HG03378 (cell line): ENCODE data around the gene NQO2.
"Not testable (repeated sequence)": the region's sequence is repeated elsewhere in the genome, so short reads cannot be mapped to it uniquely, and the experiment has no call there.

Source experiments
- ATAC-seq: cut with Tn5 transposase; IDR thresholded peaks from one replicate; pipeline ENCODE4 v1.9.1; 2021; ENCODE audit warnings: mild to moderate bottlenecking, moderate library complexity; ENCODE audit not compliant: unreplicated experiment

NQO2 gene

DNA sequence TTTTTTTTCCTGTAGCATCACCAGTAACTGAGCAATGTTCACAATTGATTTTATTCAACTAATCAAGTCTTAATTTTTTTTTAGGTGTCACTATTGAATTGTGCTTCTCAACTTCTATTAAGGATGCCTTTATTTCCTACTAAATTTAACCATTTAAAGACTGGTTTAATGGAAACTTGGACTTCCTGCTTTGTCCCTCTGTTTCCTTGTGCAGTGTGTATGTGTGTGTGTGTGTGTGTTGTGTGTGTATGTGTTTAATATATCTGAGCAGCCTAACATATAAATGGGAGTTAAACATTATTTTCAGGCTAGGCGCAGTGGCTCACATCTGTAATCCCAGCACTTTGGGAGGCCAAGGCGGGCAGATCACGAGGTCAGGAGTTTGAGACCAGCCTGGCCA, 30.1 kb upstream of the NQO2 start:
- ATAC-seq = no peak

DNA sequence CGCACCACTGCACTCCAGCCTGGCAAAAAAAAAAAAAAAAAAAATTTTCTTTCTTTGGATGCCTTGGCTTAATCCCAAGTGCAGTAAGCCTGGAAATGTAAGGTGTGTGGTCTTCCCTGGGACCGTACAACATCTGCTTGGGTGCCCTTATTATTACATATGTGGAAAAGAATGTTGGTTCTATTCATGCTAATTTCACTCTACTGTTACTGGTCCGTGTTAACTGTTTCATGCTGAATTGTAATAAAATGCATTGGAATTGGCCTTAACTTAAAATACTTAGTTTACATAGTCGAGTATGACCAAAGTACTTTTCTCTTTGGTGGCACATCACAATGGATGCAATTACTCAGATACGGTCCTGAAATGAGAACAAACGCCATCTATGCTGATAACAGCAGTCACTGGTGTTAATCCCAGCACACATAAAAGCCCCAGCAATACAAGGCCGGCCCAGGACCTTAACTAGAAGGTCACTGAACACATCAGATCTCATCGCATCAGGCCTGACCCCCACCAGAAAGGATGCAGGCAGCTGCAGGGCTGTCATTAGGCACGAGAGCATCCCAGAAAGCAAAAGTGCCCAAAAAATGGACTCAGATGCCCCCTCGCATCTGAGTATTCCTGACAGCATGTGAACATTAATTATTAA, 29.5 kb upstream of the NQO2 start:
- no peak for ATAC-seq

DNA sequence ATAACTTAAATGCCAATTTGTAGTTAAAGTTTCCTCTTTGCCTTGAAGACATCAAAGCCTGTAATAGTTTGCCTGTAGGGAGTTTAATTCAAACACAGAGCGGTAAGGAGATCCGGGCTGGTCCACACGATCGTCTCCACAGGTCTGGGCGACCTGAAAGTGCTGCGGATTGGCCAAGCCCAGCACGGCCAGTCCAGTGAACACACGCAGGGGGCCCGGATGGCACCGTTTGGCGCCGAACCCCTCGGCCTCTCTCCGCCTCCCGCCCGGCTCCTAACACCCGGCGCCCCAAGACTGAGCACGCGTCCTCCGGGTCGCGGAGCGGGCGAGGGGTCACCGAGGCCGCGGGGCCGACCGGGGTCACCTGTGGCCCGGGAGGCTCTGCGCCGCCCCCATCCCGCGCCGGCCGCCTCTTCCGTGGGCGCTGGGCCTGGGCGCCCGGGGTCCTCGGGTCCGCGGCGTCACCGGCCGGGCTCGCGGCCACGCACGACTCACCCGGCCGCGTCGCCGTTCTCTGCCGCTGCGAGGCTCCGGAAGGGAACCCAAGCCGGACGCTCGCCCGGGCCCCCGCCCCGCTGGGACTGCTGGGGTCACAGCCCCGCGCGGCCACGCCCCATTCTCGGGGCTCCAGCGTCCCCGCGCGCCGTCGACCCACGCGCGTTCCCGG, 28.8 kb upstream of the NQO2 start:
- ATAC-seq = no peak

DNA sequence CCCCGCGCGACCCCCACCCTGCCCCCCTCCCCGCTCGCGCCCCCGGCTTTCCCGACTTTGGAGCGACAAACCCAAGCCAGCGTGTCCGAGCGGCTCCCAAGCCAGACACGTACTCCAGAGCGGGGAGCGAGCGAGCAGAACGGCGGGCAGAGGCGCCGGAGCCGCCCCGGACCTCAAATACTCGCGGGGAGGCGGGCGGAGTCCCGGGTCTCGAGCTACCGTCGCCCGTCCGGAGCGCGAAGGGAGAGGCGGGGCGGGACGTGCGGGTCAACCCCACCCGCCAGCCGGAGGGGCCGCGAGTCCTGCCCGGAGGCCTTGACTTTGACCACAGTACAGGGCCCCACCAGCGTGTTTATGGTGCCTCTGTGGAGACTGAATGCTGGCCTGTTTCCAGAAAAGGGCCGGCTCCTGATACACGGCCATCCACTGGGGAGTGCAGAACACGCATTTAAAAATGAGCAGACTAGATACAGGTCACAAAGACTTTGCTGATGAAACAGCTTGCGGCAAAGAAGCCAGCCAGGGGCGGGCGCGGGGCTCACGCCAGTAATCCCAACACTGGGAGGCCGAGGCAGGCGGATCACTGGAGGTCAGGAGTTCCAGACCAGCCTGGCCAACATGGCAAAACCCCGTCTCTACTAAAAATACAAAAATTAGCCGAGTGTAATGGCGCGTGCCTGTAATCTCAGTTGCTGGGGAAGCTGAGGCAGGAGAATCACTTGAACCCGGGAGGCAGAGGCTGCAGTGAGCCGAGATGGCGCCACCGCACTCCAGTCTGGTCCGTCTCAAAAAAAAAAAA, 28.1 kb upstream of the NQO2 start, which contains the start of gene SERPINB6:
Gene SERPINB6, minus strand, starts transcription at position 148 of the 799 bp plus-strand sequence. CDS start 12,235 bp downstream, outside the sequence.
- no peak for ATAC-seq

DNA sequence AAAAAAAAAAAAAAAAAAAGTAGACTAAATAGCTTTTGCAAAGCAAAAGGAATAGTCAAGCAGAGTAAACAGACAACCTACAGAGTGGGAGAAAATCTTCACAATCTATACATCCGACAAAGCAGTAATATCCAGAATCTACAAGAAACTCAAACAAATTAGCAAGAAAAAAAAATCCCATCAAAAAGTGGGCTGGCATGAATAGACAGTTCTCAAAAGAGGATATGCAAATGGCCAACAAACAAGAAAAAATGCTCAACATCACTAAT, 27.5 kb upstream of the NQO2 start:
- ATAC-seq = not testable (repeated sequence)

DNA sequence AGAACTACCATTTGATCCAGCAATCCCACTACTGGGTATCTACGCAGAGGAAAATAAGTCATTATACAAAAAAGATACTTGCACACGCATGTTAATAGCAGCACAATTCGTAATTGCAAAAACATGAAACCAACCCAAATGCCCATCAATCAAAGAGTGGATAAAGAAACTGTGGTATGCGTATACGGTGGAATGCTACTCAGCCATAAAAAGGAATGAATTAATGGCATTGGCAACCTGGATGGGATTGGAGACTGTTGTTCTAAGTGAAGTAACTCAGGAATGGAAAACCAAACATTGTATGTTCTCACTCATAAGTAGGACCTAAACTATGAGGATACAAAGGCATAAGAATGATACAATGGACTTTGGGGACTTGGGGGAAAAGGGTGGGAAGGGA, 27.0 kb upstream of the NQO2 start:
- not testable (repeated sequence) for ATAC-seq

DNA sequence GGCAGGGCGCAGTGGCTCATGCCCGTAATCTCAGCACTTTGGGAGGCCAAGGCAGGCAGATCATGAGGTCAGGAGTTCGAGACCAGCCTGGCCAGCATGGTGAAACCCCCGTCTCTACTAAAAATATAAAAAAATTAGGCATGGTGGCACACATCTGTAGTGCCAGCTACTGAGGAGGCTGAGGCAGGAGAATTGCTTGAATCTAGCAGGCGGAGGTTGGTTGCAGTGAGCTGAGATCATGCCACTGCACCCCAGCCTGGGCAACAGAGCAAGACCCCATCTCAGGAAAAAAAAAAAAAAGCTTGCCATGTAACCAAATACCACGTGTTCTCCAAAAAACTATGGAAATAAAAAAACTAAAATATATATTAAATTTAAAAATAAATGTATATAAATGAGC, 26.5 kb upstream of the NQO2 start:
- ATAC-seq = not testable (repeated sequence)

DNA sequence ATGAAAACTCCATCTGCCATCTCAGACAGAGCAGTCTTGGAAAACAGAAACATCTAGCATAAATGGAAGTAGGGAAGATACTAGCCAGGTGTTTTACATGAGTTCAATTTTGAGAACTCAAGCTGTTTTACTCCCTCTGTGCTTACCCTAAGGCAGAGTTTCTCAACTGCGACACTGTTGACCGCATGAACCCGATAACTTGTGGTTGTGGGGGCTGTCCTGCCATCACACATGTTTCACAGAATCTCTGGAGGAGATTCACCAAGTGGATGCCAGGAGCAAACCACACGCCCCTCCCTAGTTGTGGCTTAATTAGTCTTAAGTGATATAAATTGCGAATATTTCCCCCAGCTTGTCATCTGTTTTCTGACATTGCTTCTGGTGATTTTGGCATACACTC, 26.0 kb upstream of the NQO2 start:
- no peak for ATAC-seq

DNA sequence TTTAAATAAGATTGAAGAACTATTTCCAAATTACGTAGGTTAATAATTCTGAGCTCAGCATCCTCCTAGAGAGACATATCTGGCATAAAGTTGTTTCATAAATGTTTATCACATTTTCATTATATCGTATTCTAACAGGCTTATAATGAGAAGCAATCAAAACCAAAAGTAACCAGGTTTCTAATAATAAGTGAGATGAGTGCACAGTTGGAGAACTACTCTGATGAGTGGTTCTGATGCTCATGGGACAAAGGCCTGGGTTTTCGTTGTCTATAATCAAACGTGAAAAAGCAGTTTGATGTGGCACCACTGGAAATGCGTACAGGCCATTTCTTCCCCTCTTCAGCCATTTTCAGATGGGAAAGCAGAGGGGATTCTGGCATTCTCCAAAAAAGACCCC, 23.6 kb upstream of the NQO2 start:
- ATAC-seq = no peak

DNA sequence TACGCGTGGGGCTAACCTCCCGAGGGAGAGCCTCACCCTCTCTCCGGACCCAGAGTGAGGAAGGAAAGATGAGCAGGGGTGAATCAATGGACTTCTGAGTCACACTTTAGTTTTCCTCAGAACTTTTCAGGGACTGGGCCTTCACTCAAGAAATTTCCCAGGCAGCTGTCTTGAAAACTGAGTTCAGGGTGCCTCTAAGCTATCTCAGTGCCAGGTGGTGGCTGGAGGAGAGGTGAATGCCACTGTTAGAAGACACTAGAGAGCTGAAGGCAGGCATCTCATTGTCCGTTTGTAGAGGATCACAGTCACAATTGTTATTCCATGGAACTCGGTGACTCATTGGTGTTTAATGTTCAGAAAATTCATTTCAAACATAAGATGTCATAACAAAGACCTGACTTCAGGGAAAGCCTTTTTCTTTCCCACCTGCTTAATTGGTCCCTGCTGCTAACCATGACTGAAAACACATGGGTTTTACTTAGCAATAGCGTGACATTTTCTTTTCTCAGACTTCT, 23.1 kb upstream of the NQO2 start:
- no peak for ATAC-seq

DNA sequence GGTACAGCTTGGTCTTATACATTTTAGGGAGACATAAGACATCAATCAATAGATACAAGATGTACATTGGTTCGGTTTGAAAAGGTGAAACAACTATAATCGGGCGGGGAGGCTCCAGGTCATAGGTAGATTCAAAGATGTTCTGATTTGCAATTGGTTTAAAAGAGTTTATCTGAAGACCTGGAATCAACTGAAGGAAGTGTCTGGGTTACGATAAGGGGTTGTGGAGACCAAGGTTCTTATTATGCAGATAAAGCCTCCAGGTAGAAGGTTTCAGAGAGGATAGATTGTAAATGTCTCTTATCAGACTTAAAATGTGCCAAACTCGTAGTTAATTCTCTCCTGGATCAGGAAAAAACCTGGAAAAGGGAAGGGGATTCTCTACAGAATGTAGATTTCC, 22.4 kb upstream of the NQO2 start:
- ATAC-seq = no peak

DNA sequence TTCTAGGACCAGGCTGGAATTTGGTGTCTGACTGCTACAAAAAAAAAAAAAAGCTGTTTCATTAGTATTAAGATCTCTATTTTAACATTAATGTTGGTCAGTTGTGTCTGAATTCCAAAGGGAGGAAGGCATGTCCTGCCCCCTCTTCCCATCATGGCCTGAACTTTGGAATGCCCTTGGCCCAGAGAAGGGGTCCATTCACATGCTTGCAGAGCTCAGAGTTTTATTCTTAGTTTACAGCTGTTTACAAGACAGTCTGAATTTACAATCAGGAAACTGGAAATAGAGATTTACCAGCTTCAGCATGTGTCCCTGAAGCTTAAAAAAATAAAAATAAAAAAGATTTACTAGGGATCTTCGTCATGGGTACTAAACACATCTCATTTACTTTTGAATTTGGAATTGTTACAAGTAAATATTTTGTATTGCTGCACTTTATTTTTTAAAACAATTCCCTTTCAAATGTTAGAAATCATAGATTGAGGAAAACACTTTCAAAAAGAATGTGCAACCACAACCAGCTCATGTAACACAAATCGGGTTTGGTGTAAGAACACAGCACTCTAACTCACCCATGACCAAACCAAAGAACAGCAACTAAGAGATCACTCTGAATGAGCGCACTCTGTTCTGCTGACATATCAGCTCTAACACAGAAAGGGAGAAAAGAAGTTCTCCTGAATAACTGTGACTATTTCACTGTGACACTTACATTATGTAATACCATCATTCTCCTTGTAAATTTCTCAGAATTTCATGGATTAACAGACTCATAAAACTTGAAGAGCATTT, 21.7 kb upstream of the NQO2 start:
- ATAC-seq = no peak

DNA sequence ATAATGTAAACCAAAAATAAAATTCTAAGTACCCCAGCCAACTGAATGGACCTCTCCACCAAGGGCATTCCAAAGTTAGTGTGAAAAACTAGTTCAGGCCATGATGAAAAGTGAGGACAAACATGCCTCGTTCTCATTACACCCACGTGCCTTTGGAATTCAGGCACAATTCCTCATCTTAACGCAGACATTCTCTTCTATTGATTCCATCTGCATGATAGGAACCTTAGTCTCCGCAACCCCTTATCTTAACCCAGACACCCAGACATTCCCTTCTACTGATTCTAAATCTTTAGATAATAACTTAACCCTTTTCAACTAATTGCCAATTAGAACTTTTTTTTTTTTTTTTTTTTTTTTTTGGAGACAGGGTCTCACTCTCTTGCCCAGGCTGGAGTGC, 20.8 kb upstream of the NQO2 start:
- no peak for ATAC-seq

DNA sequence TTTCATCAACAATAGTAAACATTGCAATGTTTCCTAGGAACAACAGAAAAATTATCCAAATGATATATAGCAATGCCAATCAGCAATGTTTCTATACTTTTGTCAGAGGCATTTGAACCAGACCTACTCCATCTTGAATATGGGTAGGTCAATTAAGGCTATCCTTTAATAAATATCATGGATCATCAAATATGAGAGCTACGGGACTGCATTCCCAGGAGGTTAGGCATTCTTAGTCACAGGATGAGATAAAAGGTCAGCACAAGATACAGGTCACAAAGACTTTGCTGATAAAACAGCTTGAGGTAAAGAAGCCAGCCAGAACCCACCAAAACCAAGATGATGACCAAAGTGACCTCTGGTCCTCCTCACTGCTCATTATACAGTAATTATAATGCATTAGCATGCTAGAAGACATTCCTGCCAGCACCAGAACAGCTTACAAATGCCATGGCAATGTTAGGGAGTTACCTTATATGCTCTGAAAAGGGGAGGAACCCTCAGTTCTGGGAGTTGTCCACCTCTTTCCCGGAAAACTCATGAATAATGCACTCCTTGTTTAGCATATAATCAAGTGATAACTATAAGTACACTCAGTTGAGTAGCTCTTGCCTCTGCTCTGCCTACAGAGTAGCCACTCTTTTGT, 19.8 kb upstream of the NQO2 start:
- no peak for ATAC-seq

DNA sequence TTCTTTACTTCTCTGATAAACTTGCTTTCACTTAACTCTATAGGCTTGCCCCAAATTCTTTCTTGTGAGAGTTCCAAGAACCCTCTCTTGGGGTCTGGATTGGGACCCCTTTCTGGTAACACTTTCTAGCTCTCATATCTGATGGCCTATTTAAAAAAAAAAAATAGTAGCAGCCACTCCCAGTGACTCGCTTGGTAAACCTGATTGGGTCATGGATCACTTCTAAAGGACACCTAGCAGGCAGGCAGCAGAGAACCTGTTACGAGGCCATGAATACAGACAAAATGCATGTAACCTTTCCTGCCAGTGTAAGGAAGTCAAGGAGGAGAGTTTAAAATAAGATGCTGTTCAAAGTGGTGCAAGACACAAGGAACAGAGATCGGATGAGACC, 19.2 kb upstream of the NQO2 start:
- ATAC-seq = no peak

DNA sequence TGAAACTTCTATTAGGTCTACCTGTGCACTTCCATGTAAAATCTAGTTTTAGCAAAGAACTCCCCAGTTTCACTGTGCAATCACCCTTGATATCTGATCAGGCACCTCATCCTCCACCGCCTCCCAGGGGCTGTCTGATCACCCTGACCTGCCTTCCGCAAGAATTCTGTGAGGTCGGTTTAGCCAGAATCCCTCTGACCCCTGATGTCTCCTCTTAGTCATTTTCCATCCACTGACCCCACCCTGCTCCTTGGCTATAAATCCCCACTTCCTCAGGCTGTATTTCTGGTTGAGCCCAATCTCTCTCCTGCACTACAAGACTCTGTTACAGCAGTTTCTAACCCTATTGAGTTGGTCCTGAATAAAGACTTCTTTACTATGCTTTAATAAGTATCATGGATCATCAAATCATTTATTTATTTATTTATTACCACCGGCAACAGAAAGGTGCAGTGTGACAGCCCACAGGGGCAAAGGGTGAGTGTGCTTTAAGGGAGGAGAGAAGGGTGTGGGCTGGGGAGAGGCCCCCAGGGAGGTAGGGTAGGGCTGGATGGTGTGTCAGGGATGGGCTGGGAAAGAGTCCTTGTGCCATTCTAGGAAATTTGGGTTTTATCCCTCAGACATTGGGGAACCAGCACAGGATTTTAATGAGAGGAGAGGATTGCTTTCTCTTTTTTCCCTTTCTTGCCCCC, 17.1 kb upstream of the NQO2 start:
- ATAC-seq = no peak

DNA sequence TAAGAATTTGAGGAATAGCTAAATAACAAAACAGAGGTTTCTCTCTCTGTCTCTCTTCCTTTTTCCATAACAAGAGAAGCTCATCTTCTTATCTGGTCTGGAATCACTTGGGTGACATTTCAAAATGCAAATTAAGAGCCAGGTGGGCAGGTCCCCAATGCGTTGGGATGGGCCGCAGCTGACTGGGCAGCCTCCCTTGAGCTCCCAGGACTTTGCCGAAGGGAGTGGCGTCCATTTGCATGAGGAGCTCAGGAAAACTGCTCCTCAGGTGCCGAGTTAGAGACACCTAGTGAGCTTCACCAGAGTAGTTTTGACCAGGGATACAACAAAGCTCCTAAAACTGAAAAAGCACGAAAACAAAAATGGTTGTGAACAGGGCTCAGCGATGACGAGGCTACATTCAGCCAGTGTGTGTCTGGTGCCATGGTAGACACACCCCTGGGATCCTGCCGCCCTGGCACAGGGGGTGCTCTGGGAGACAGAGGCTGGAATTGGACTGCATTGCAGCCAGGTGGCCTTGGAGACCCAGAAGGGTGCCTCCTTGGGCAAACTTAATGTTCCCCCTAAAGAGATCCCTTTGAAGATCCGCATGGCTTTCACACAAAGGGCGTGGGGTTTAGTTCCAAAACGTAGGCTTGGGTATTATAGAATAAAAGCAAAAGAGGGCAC, 14.8 kb upstream of the NQO2 start:
- no peak for ATAC-seq

DNA sequence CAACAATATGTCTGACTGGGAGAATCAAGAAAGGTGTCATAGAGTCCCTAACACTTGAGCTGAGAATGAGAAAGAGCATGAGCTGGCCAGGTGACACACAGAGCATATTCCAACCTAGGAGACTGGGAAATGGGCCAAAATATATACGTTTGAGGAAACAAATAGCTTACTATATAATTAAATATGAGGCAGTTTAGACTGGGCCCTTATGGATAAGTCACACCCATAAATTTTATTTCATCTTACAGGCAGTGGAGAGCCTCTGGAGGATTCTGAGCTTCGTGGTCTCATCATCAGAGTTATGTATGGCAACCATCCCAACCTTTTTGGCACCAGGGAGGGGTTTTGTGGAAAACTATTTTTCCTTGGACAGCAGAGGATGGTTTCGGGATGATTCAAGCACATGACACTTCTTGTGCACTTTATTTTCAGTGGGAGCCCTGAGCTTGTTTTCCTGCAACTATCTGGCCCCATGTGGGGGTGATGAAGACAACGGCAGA, 12.9 kb upstream of the NQO2 start:
- ATAC-seq = no peak

DNA sequence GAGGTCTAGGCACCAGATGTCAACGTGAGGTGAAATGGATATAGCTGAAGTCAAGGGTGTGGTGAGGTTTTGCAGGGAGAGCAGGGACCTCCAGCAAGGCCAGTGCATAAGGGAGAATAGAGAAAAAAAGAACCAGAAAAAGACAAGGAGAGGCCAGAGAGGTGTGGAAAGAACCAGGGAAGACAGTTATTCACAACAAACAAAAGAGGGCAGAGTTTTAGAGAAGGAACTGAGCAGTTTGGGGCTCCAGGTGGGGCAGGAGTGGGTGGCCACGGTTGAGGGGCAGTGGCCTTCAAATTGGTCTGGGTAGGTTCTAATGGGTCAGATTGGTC, 11.6 kb upstream of the NQO2 start:
- ATAC-seq = no peak
